Measurements from ENCODE around the gene VEPH1.

- TF ChIP-seq CTCF (conservative IDR thresholded peaks at IDR 0.05; ENCODE audit: low read depth, low read length) (no peak), EZH2 (IDR thresholded peaks at IDR 0.05; ENCODE audit: borderline replicate concordance, low read depth, low read length, poor library complexity, severe bottlenecking) (no peak)
Observed at GRCh38 chr3:157463816-157464215, 39.4 kb downstream of the VEPH1 start.

Data from A673 (cell line).